Lower leg skin (tissue), 4 donors: ENCODE data around the gene ZC3H10. TPM values are rescaled to one million over a fixed set of nuclear protein-coding genes. Genes with fewer than 3 reads are reported as not detected.

Experiments used
- DNase-seq, 2 donors: peaks; one replicate each; pipeline ENCODE4 v3.0.0-alpha.2; 2019; ENCODE audit warnings: low spot score in 2 of 2
- H3K4me3 ChIP-seq: fragments of 200-600 bp; sonication (generic); 2 replicates; pipeline ENCODE4 v1.5.1; 2017; ENCODE audit warnings: mild to moderate bottlenecking, low read depth; ENCODE audit not compliant: poor library complexity, severe bottlenecking
- CTCF ChIP-seq, 3 donors: fragments of 450-650 bp; IDR thresholded peaks; one replicate each; pipeline ENCODE4 v1.5.1; 2016; ENCODE audit warnings: antibody characterized with exemption in 3 of 3, mild to moderate bottlenecking in 3 of 3, moderate library complexity in 2 of 3
- POLR2A ChIP-seq, 2 donors: fragments of 450-650 bp; IDR thresholded peaks; one replicate each; pipeline ENCODE4 v1.6.1; 2016 to 2017; ENCODE audit warnings: antibody characterized with exemption in 2 of 2, mild to moderate bottlenecking in 1 of 2, moderate library complexity in 1 of 2
- WGBS, 2 donors: methylation state at CpG; one replicate each; pipeline ENCODE4 v1.1.5; 2018; 5-methylcytosine and 5-hydroxymethylcytosine counted together
- intact Hi-C: fragments of 100-400 bp; cut with DNase I; formaldehyde crosslinking; loops from one replicate; pipeline ENCODE4 v1.15.0; 2023; ENCODE audit warnings: low total_unique reads
- total RNA-seq, 4 donors: library from RNA; depleted of rRNA; stranded (reverse); fragments of >200 nt; gene quantifications; one replicate each; pipeline ENCODE4 v1.1.0, GENCODE V29; 2016

The ZC3H10 gene
- total RNA-seq, 4 donors from 2014 or later = 3.4 to 4.4 (median 3.7) TPM

GRCh38 chr12:56152132-56152755 lies 34.2 kb downstream of the ZC3H10 start, which contains the start of gene MYL6B:
Gene MYL6B (plus strand): TSS chr12:56152587. CDS start chr12:56153919, 1,332 bp downstream.
- intact Hi-C loops = no loop called here
- WGBS, 2 donors = 0 to 1% methylated on average over 35 to 36 of the region's 37 CpGs
- TF ChIP-seq POLR2A (IDR thresholded peaks at IDR 0.05) (no peak), CTCF (IDR thresholded peaks at IDR 0.05) (no peak)
- DNase-seq = peak; percentile 93 to 99
- H3K4me3 ChIP-seq = peak within 1 kb of the TSS; percentile 49

- DNase-seq = no peak
- TF ChIP-seq CTCF (IDR thresholded peaks at IDR 0.05) (no peak), POLR2A (IDR thresholded peaks at IDR 0.05) (no peak)
- intact Hi-C loops = no loop called here
- no peak overlapping the region for H3K4me3 ChIP-seq
- 9 to 13% methylated on average over 8 of the region's 8 CpGs for WGBS, 2 donors
Measured at GRCh38 chr12:56152756-56153677, 35.0 kb downstream of the ZC3H10 start.

GRCh38 chr12:56153678-56154065 lies 35.6 kb downstream of the ZC3H10 start:
- no peak for DNase-seq
- intact Hi-C loops = no loop called here
- WGBS, 2 donors = 71 to 73% methylated on average over 5 of the region's 5 CpGs
- H3K4me3 ChIP-seq = no peak overlapping the region
- TF ChIP-seq POLR2A (IDR thresholded peaks at IDR 0.05) (no peak), CTCF (IDR thresholded peaks at IDR 0.05) (no peak)

GRCh38 chr12:56154246-56154771 lies 36.2 kb downstream of the ZC3H10 start:
- DNase-seq = no peak

GRCh38 chr12:56154818-56155217 lies 36.8 kb downstream of the ZC3H10 start:
- no peak for DNase-seq
- no peak for TF ChIP-seq POLR2A (IDR thresholded peaks at IDR 0.05)
- no peak for TF ChIP-seq CTCF (IDR thresholded peaks at IDR 0.05)
- H3K4me3 ChIP-seq = no peak overlapping the region
- intact Hi-C loops = no loop called here
- 91 to 93% methylated on average over 5 of the region's 5 CpGs for WGBS, 2 donors

More at GRCh38 chr12:56154246-56154771, 36.2 kb downstream of the ZC3H10 start:
- 100% methylated on average over 1 of the region's 1 CpG for WGBS, 2 donors
- H3K4me3 ChIP-seq = no peak overlapping the region
- intact Hi-C loops = no loop called here
- TF ChIP-seq CTCF (IDR thresholded peaks at IDR 0.05) (no peak), POLR2A (IDR thresholded peaks at IDR 0.05) (no peak)
